SK-N-MC (cell line): ENCODE data around the gene CCDC69.

ENCODE experiments used
- EZH2 ChIP-seq: fragments of 200-600 bp; sonication (generic); IDR thresholded peaks from one replicate; pipeline ENCODE4 v1.6.1; 2017; ENCODE audit warnings: antibody characterized with exemption
- POLR2AphosphoS5 ChIP-seq: IDR thresholded peaks from 2 replicates; pipeline ENCODE4 v1.6.1; 2012; ENCODE audit warnings: mild to moderate bottlenecking, low read depth, low read length, borderline replicate concordance

- TF ChIP-seq POLR2AphosphoS5 = peak; percentile 65
- no peak for TF ChIP-seq EZH2
These were observed 29.1 kb upstream of the CCDC69 start, which contains the start of gene GM2A for GRCh38 chr5:151252762-151253604.
